Heart left ventricle (tissue), 13 donors: ENCODE data around the gene AIF1.

Source experiments
- CTCF ChIP-seq, 12 donors: fragments of 200-600 bp; sonication (generic) in 4 of 12; IDR thresholded peaks; one replicate each; pipeline versions ENCODE4 v1.5.0 to v1.8.0; 2018 to 2022; ENCODE audit warnings: antibody characterized with exemption in 12 of 12, mild to moderate bottlenecking in 5 of 12
- POLR2A ChIP-seq, 2 donors: fragments of 450-650 bp; IDR thresholded peaks; one replicate each; pipeline ENCODE4 v1.6.1; 2017; ENCODE audit warnings: antibody characterized with exemption in 2 of 2, mild to moderate bottlenecking in 2 of 2, moderate library complexity in 2 of 2
- donor health status: ischemic (EF 13 %, LVEDD 7.1; RV severe dilation, severe dysfunction).
- donor health status: DM: no; HTN: yes; CAD: no.
- donor health status: DM: no; HTN: no; CAD: no.
- donor health status: ischemic (EF 25% LVEDD 6.9; RV normal size, moderate dysfunction).
- donor health status: ischemic (EF 25% LVEDD 5.7; RV mildly dilated, moderate dysfunction).
- donor health status: ischemic (EF 35%, LVEDD 5.7; RV mildly dilated, moderate dysfunction).
- donor health status: nonischemic (EF 11% LVEDD 7.7; RV severe dilation, severe dysfunction).
- donor health status: DM: yes; HTN: yes; CAD: no.
- donor health status: PGD.
- donor health status: ischemic (EF 29% LVEDD 5.4; RV normal size, mild dysfunction).
- donor health status: nonischemic (EF 23%, LVEDD 6.1; RV moderate dilation, normal function).

- TF ChIP-seq CTCF (IDR thresholded peaks at IDR 0.05) (no peak), POLR2A (IDR thresholded peaks at IDR 0.05) (no peak)
Measured at GRCh38 chr6:31579119-31579505, 35.9 kb upstream of the AIF1 start.
